HG03064 (cell line): Measurements from ENCODE around the gene SUN5.
"Not testable (repeated sequence)": the region's sequence is repeated elsewhere in the genome, so short reads cannot be mapped to it uniquely, and the experiment has no call there.

Experiments used
- ATAC-seq: cut with Tn5 transposase; IDR thresholded peaks from one replicate; pipeline ENCODE4 v1.9.1; 2021; ENCODE audit warnings: low read depth; ENCODE audit not compliant: unreplicated experiment

SUN5 gene

DNA sequence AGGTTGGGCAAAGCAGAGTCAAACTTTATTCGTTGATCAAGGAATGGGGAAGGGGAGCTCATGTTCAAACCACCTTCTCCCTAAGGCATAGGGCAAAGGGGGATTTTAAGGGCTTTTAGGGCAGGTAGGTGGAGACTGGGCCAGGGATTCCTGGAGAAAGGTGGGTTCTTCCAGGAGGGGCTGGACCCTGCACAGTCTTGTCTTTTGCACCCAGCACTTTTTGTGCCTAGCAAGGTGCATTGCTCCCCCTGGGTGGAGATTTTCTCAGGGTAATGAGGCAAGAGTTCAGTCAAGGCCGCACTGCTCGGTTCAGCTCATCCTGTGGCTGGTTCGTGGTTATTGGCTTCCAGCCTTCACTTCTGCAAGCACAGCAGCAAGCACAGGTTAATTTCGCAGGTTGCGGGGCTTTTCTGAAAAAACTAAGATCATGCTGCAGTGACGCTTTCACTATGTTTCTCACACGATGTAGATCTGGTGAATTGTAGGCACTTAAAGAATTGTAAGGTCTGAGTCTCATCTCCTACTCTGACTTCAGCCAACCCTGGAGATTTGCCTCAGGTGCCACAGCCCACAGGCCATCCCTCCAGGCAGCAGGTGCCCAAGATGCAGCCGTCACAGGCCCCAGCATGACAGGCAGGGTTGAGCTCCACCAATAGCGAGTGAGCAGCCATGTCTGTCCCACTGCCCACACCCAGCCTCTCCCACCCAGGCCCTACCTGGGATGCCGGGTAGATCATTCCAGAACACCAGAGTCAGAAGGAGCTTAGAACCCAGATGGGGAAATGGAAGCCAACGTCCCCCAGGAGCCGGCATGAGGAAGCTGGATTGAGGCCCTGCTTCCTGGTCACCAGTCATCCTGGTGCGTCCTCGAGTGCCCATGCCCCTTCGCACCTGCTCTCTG, 37.1 kb downstream of the SUN5 start:
- ATAC-seq, result no peak

DNA sequence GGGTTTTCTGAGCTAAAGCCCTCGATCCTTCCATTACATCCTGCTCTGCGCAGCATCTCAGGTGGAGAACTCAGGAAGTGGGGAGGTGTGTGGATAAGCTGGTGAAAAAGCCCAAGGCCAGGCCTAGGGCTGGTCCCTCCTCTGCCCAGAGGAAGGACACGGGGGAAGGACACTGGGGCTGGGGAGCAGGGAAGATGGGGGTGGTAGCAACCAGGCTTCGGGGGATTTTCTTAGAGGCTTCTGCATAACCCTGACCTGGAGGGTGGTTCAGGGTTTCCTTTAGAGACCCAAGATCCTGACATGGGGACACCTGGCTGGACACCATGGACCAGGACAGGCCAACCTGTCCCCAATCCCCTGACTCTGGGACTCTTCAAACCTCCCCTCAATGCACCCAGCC, 37.9 kb downstream of the SUN5 start:
- ATAC-seq, result no peak

DNA sequence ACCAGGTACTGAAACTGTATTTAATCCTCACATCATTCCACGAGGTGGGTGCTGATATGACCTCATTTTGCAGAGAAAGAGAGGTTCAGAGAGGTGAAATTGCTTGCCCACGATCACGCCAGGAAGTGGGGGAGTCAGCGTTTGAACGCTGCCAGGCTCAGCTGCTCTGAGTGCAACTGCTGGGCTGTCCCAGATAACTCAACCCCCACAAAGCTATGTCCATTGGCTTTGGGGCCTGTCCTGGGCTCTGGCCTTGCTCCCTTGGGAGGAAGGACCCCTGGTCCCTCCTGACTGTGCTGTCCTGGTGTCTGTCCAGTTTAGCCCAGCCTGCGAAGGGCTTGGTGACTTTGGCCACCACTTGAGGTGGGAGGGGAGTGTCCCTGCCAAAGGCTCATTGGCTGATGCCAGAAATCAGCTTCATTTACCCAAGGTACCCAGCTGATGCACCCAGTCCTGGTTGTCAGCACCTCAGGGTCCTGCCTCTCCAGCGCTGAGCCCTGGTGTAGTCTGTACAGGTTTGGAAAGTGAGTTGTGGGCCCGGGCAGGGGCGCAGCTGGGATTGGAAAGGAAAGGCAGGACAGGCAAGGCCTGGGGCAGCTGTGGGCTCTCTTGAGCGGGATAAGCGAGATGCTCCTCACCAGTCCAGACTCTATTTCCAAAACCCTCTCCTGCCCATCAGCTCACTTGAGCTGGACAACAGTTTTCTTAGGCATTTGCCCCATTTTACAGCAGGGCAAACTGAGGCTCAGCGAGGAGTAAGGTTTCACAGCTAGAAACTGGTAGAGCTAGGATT, 38.5 kb downstream of the SUN5 start:
- no peak for ATAC-seq

DNA sequence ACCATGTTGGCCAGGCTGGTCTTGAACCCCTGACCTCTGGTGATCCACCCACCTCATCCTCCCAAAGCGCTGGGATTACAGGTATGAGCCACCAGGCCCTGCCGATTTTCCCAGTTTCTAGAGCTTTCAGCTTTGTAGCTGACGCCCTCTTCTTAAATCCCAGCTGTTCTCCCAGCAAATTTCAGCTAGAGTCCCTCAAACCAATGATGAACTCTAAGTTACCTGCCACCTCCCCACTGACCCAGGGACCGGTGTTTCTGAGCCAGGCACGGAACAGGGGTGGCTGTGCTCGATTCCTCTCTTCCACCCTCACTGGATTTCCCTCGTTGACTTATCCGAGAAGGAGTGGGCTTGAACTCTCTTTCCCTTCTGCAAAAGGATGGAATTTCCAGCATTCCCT, 39.1 kb downstream of the SUN5 start:
- ATAC-seq, result no peak

DNA sequence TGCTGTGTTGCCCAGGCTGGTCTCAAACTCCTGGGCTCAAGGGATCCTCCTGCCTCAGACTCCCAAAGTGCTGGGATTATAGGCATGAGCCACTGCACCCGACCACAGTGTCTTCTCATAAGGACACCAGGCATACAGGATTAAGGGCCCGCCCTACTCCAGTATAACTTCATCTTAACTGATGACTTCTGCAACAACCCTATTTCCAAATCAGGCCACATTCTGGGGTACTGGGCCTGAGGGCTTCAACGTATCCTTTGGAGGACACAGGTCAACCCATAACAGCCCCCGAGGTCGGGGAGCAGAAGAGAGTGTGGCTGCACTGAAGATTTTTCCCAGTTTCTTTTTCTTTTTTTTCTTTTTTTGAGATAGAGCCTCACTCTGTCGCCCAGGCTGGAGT, 39.7 kb downstream of the SUN5 start:
- ATAC-seq, result no peak

DNA sequence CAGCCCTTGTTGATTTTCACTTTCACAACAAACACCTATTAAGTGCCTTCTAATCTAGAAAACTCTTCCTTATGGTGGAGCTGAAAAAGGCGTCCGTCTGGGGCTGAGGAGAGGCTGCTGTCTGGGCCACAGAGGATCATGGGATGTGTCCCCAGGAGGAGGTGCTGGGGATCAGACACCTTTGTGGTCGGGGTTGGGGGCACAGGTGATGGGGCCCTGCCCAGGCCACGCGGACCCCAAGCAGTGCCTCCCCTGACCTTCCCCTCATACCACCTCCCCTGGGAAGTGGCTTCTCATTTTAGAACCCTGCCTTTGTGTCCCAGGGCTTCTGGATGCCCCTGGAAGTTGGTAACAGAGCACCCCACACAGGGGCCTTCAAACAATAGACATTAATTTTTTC, 41.1 kb downstream of the SUN5 start:
- ATAC-seq, result no peak

DNA sequence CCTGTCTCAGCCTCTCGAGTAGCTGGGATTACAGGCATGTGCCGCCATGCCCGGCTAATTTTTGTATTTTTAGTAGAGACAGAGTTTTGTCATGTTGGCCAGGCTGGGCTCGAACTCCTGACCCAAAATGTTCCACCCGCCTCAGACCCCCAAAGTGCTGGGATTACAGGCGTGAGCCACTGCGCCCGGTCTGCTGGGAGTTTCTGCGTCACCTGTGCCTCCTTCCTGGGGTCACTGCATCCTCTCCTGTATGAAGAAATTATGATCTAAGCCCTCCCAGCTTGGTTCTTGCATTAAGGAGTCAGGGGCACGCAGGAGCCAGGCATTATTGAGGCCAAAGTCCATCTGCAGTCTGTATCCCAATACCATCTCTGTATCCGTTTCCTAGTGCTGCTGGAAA, 41.6 kb downstream of the SUN5 start:
- ATAC-seq, result not testable (repeated sequence)

DNA sequence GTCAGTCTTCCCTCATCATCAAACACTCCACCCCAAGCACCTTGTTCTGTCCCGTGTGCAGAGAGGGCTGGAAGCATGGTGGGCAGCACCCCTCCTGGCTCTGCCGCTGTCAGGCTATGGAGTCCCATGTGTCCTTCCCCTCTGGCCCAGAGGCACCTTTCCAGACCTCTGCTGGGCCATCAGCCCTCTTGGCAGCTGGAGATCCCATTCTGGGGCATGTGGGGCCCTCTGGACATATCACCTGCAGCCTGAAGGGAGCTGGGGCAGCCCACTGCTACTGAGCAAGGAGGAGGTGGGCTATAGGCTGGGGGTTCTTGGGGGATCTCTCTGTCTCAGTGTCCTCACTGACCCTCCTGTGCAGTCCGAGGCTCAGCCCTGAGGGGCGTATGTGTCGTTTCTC, 42.2 kb downstream of the SUN5 start:
- no peak for ATAC-seq

DNA sequence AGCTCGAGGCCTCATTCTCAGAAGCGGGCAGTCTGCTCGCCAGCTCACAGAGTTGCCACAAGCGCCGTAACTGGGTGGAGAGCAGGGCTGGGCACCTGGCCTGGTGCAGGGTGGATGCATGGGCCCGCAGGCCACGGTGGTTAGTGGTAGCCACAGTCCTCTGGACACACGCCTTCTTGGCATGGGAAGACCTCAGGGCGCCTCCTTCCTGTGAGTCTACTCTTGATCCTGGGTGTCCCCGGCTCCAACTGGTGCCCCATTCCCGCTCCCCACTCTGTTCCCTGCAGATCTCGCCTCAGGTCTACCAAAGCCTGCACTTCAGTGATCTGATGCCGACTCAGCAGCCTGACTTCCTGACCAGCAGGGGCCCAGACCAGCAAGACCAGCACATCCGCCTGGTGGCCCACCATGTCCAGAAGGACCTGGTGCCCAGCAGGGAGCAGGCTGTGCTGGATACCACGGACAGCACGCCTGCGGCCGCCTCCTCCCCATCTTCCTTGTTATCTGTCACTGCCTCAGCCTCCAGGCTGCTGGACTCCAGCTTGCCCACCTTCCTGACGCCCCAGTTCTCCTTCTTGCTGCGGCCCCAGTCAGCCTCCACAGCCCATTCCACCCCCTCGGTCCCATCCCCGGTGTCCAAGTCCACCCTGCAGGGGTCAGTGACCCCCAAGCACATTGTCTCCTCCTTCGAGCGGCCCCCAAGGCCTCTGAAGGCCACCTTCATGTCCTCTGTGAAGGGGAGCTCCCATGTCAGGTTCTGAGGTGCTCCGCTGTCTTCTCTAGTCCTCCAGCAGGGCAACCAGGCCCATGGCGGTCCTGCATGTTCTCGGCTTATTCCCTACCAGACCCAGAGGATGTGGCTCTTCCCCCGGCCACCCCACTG, 43.1 kb downstream of the SUN5 start:
- no peak for ATAC-seq

DNA sequence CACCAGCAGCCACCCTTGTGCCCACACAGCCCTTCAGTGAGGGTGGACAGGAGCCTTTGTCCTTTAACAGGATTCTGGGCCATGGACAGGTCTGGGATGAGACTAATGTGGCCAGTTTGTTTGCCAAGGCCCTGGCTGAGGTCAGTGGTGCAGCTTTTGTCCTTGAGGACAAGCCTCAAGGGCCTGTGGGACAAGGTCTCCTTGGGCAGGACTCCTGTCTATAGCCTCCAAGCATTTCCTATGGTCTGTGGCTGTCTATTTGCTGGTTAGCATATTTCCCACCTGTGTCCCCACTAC, 44.1 kb downstream of the SUN5 start:
- ATAC-seq, result no peak

DNA sequence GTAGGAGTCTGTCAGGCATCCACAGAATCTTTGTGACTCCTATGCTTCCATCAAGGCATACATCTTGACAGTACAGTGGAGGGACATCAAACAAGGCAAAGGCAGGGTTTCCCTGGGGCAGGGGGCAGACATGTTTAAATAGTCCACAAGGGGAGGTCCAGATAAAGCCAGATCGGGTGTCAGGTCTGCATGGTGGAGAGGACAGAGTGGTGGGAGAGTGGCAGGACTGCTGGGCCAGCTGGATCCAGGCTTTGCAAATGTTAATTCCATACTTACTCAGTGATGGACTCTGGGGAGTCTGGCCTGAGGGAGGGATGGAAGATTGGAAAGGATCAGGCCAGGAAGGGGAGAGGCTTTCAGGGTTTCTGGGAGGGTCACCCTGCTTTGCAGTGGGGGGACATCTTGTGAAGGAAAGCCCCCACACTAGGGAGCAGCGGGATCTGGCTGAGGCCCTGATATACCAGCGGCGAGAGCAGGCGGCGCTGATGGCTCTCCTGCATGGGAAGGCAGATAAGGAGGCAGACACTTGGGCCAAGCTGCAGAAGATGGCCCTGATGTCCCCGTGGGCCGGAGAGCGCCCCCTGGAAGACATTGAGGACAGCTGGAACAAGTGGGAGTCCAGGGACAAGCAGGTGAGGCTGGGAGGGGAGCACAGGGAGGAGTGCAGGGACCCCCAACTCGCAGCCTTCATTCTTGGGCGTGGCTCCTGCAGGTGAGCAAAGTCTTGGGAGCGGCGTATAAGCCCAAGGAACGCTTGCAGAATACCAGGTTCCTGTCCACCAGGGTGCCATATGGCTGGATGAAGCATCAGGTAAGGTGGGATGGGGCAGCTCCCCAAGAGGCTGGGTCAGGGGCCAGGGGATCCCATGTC, 44.6 kb downstream of the SUN5 start:
- no peak for ATAC-seq

DNA sequence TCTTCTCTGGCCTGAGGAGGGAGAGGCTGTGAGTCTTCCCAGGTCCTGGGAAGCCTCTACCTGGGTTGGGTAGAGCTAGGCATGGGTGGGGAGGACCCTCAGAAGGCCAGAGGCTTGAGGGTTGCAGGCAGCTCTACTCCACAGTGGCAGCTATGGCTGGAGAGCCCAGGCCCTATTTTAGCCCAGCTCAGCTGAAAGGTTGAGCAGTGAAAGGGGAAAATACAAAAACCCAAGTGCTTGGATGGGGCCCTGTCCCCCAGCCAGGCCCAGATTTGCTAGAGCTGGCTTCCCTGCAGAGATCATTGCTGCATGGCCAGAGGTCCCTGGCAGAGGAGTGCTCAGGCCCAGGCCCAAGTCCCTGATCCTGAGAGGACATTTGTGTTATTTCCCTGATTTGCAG, 45.7 kb downstream of the SUN5 start:
- no peak for ATAC-seq

DNA sequence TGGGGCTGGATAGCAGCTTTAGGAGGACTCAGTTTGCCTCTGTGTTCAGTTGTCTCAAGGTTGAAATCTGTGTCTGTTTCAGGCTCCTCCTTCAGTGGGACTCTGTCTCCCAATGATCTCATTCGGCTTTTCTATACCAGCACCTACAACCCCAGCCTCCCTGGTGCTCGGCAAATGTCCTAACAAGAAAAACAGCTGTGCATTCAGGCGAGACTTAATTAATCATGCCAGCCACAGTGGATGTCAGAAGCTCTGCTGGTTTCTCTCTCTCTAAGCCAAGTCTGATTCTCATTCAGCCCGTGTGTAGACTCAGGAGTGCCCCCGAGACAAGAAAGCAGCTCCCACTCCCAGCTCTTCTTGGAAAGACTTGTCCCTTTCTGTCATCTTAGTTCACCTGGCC, 46.8 kb downstream of the SUN5 start:
- no peak for ATAC-seq

DNA sequence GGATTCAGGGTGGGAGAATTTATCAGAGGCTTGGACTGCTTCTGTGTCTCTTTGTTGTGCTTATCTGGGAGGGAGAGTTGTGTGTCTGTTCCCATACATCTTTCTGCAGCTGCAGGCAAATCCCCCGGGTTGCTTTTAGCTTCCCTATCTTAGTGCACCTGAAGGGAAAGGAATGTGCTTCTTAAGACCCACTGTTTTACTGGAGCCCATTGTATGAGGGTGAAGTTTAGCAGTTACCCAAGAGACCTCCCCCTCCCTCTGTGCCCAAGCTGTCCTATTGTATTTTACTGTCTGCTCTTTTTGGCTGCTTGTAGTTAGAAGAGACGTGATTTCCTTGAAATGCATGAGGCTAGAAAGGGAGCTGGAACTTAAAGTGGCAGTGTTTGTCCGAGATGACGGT, 53.7 kb downstream of the SUN5 start:
- not testable (repeated sequence) for ATAC-seq

DNA sequence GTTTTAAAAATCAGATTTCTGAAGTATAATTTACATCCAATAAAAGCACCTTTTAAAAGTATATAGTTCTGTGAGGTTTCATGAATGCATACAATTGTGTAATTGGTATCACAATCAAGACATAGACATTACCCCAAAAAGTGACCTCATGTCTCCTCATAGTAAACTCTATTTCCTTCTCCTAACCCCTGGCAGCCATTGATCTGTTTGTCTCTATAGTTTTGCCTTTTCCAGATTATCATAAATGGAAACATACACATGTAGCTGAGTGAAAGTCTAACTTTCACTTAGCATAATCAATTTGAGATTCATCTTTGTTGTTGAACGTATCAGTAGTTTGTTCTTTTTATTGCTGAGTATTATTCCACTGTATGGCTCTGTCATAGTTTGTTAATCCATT, 57.6 kb downstream of the SUN5 start:
- ATAC-seq, result no peak

DNA sequence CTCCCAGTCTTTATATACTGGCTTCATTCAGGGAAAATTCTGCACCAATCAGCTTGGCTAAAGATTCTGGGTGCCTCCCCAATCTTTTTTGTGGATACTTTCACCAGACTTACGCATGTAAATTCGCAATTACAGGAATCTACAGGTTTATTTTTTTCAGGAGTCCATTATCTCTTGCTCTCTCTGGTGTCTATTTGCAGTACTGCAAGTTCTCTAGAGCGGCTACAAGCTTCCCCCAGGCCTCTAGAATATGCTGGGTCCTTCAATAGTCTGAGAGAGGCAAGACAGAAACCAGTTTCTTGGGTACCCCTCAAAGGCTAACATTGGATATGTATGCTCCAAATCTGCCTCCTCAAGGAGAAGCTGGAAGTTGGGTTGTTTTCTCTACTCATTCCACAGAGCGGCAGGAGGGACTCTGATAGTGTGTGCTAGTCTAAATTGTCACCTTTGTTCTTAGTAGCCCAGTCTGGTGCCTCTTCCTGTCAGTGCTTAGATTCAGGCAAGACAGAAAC, 58.5 kb downstream of the SUN5 start:
- ATAC-seq, result no peak

DNA sequence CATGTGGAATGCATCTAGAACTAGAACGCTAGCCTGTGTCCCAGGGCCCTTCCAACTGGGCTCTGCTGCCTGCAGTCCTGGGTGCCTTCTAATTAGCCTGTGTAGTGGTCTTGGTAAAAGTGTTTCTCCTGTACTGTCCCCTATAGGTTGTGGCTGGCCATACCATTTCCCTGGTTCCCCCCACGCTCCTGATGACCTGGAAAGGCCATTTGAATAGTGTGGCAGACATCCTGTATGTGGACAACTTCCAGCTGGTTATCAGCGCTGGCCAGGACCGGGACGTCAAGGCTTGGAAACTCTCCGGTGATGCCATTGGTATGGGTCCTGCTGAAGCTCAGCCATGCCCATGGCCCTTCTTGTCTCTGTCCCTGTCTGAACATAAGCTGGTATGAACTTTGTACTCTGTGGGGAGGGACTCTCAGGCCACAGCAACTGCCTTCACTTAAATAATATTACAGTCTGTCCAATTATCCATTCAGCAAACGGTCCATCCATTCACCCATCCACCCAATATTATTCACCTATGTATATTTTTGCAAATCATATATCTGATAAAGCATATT, 60.7 kb downstream of the SUN5 start:
- ATAC-seq, result no peak

DNA sequence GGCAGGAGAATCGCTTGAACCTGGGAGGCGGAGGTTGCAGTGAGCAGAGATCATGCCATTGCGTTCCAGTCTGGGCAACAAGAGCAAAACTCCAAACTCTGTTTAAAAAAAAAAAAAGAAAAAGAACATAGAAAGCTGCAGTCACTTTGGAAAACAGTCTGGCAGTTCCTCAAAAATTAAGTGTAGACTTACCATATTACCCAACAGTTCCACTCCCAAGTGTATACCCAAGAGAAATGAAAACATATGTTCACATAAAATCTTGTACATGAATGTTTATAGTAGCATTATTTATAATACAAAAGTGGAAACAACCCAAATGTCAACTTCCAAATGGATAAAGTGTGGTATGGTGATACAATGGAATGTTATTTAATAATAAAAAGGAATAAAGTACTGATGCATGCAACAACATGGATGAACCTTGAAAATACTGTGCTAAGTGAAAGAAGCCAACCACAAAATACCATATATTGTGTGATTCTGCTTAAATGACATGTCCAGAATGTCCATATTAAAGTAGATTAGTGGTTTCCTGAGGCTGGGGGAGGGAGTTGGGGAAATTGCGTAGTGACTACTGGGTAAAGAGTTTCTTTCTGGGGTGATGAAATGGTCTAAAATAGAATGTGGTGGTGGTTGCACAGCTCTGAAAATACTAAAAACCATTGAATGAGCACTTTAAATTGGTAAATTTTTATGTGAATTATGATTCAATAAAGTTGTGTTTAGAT, 62.9 kb downstream of the SUN5 start:
- ATAC-seq, result no peak

DNA sequence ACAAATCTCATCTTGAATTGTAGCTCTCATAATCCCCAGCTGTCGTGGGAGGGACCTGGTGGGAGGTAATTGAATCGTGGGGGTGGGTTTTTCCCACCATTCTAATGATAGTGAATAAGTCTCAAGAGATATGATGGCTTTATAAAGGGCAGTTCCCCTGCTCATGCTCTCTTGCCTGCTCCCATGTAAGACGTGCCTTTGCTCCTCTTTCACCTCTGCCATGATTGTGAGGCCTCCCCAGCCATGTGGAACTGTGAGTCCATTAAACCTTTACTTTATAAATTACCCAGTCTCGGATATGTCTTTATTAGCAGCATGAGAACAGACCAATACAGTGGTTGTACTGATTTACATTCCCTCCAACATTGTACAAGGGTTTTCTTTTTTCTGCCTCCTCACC, 69.7 kb downstream of the SUN5 start:
- ATAC-seq, result no peak
